CD4-positive, CD25-positive, alpha-beta regulatory T cell (primary cell): Measurements from ENCODE around the gene ZBTB16. TPM values are rescaled to one million over a fixed set of nuclear protein-coding genes. Genes with fewer than 3 reads are reported as not detected.

Source experiments
- ATAC-seq, 2 donors: fragments of 150-1000 bp; cut with Tn5 transposase; one replicate each; pipeline ENCODE4 v1.10.0; 2021; ENCODE audit warnings: low read depth in 2 of 2, moderate number of reproducible peaks in 2 of 2, moderate library complexity in 1 of 2
- DNase-seq, 3 donors: peaks; one replicate each; pipeline versions ENCODE4 v3.0.0 to v3.0.0-alpha.2; 2012 to 2022; ENCODE audit warnings: mixed read lengths in 1 of 3
- H3K27ac ChIP-seq: one replicate; pipeline ENCODE4 v1.7.0; 2013; ENCODE audit warnings: mild to moderate bottlenecking, low read length; ENCODE audit not compliant: insufficient read depth, poor library complexity, severe bottlenecking
- H3K27me3 ChIP-seq: one replicate; pipeline ENCODE4 v1.7.0; 2013; ENCODE audit warnings: low read length; ENCODE audit not compliant: control insufficient read depth, insufficient read depth
- H3K36me3 ChIP-seq: one replicate; pipeline ENCODE4 v1.7.0; 2013; ENCODE audit warnings: mild to moderate bottlenecking, low read length, moderate library complexity; ENCODE audit not compliant: control insufficient read depth, insufficient read depth
- H3K4me1 ChIP-seq: 2 replicates; pipeline ENCODE4 v1.7.0; 2013; ENCODE audit warnings: mild to moderate bottlenecking, low read length; ENCODE audit not compliant: insufficient read depth, control insufficient read depth, poor library complexity, severe bottlenecking
- H3K4me3 ChIP-seq: one replicate; pipeline ENCODE4 v1.7.0; 2013; ENCODE audit warnings: low read depth, mild to moderate bottlenecking, low read length, moderate library complexity
- H3K9me3 ChIP-seq, 2 experiments: 1 replicate in 1 of 2; 2 replicates in 1 of 2; pipeline ENCODE4 v1.7.0; 2013; ENCODE audit warnings: low read length in 2 of 2, mild to moderate bottlenecking in 1 of 2, moderate library complexity in 1 of 2; ENCODE audit not compliant: control insufficient read depth in 2 of 2
- H3K27ac Mint-ChIP-seq, 3 donors: one replicate each; pipeline ENCODE4 v1.8.0; 2020 to 2022; ENCODE audit warnings: mild to moderate bottlenecking in 3 of 3, mixed read lengths in 3 of 3, moderate library complexity in 2 of 3
- H3K27me3 Mint-ChIP-seq: one replicate; pipeline ENCODE4 v1.8.0; 2022; ENCODE audit warnings: mild to moderate bottlenecking, mixed read lengths
- H3K36me3 Mint-ChIP-seq: one replicate; pipeline ENCODE4 v1.8.0; 2020; ENCODE audit warnings: mixed read lengths
- H3K4me1 Mint-ChIP-seq, 4 donors: one replicate each; pipeline ENCODE4 v1.8.0; 2020 to 2022; ENCODE audit warnings: mixed read lengths in 4 of 4, mild to moderate bottlenecking in 1 of 4
- H3K4me3 Mint-ChIP-seq, 4 donors: one replicate each; pipeline ENCODE4 v1.8.0; 2020 to 2022; ENCODE audit warnings: mild to moderate bottlenecking in 4 of 4, mixed read lengths in 4 of 4, moderate library complexity in 3 of 4
- H3K9me3 Mint-ChIP-seq, 7 donors: one replicate each; pipeline ENCODE4 v1.8.0; 2020 to 2022; ENCODE audit warnings: mixed read lengths in 7 of 7, mild to moderate bottlenecking in 3 of 7, moderate library complexity in 2 of 7
- polyA plus RNA-seq, 4 donors: library from polyadenylated mRNA; unstranded; fragments of 300-500 nt; fragmentation: Illumina TruSeq; gene quantifications; one replicate each; pipeline ENCODE4 v1.2.3, GENCODE V29; 2021
- total RNA-seq: library from RNA; stranded (reverse); gene quantifications from one replicate; pipeline ENCODE4 v1.2.3, GENCODE V29; 2022

Gene ZBTB16
- total and polyA plus RNA-seq, 5 donors from 2014 or later: 2.9 to 28.1 (median 8.5) TPM

GRCh38 chr11:114123692-114124330 is 64.3 kb downstream of the ZBTB16 start:
- H3K27ac Mint-ChIP-seq: no peak overlapping the region

GRCh38 chr11:114124601-114125144 is 65.2 kb downstream of the ZBTB16 start:
- Histone ChIP-seq H3K27me3 (no peaks in the 10 kb centered on the region), H3K9me3 (no peaks in the 10 kb centered on the region), H3K36me3 (no peaks in the 10 kb centered on the region), H3K4me1 (no peaks in the 10 kb centered on the region), H3K4me3 (no peak overlapping the region), H3K27ac (no peak overlapping the region)
- H3K27ac Mint-ChIP-seq: no peak overlapping the region
- ATAC-seq: no peak
- H3K36me3 Mint-ChIP-seq: no peaks in the 10 kb centered on the region
- no peaks in the 10 kb centered on the region for H3K27me3 Mint-ChIP-seq
- H3K4me1 Mint-ChIP-seq: peaks cover 0 to 14% (median 10%) of the 10 kb centered on the region in 4 donors
- no peak for DNase-seq
- no peak overlapping the region for H3K4me3 Mint-ChIP-seq
- peaks cover 0 to 3% (median 0%) of the 10 kb centered on the region in 7 donors for H3K9me3 Mint-ChIP-seq

More at GRCh38 chr11:114123692-114124330, 64.3 kb downstream of the ZBTB16 start:
- Histone ChIP-seq H3K4me1 (no peaks in the 10 kb centered on the region), H3K27me3 (no peaks in the 10 kb centered on the region), H3K27ac (no peak overlapping the region), H3K4me3 (no peak overlapping the region), H3K9me3 (no peaks in the 10 kb centered on the region), H3K36me3 (no peaks in the 10 kb centered on the region)
- no peaks in the 10 kb centered on the region for H3K27me3 Mint-ChIP-seq
- ATAC-seq (no peak), DNase-seq (no peak)
- no peak overlapping the region for H3K4me3 Mint-ChIP-seq
- peaks cover 0 to 9% (median 7%) of the 10 kb centered on the region in 4 donors for H3K4me1 Mint-ChIP-seq
- peaks cover 0 to 3% (median 0%) of the 10 kb centered on the region in 7 donors for H3K9me3 Mint-ChIP-seq
- H3K36me3 Mint-ChIP-seq: no peaks in the 10 kb centered on the region

GRCh38 chr11:114125531-114125930 is 66.0 kb downstream of the ZBTB16 start:
- Histone ChIP-seq H3K4me3 (no peak overlapping the region), H3K4me1 (no peaks in the 10 kb centered on the region), H3K27me3 (no peaks in the 10 kb centered on the region), H3K9me3 (no peaks in the 10 kb centered on the region), H3K36me3 (no peaks in the 10 kb centered on the region), H3K27ac (no peak overlapping the region)
- H3K27ac Mint-ChIP-seq: no peak overlapping the region
- peaks cover 0 to 23% (median 12%) of the 10 kb centered on the region in 4 donors for H3K4me1 Mint-ChIP-seq
- ATAC-seq (no peak), DNase-seq (no peak)
- H3K36me3 Mint-ChIP-seq: no peaks in the 10 kb centered on the region
- no peaks in the 10 kb centered on the region for H3K27me3 Mint-ChIP-seq
- peaks cover 0 to 3% (median 0%) of the 10 kb centered on the region in 7 donors for H3K9me3 Mint-ChIP-seq
- H3K4me3 Mint-ChIP-seq: no peak overlapping the region

- H3K27ac Mint-ChIP-seq: no peak overlapping the region
- H3K9me3 Mint-ChIP-seq: peaks cover 0 to 3% (median 0%) of the 10 kb centered on the region in 7 donors
- Histone ChIP-seq H3K4me3 (no peak overlapping the region), H3K9me3 (no peaks in the 10 kb centered on the region), H3K27me3 (no peaks in the 10 kb centered on the region), H3K27ac (no peak overlapping the region), H3K36me3 (no peaks in the 10 kb centered on the region), H3K4me1 (no peaks in the 10 kb centered on the region)
- no peaks in the 10 kb centered on the region for H3K27me3 Mint-ChIP-seq
- H3K4me1 Mint-ChIP-seq: peaks cover 0 to 26% (median 16%) of the 10 kb centered on the region in 4 donors
- no peak for DNase-seq
- no peak for ATAC-seq
- no peaks in the 10 kb centered on the region for H3K36me3 Mint-ChIP-seq
- no peak overlapping the region for H3K4me3 Mint-ChIP-seq
Measured at GRCh38 chr11:114125959-114126358, 66.4 kb downstream of the ZBTB16 start.

GRCh38 chr11:114128399-114128798 is 68.9 kb downstream of the ZBTB16 start:
- Mint-ChIP-seq H3K27me3 (no peaks in the 10 kb centered on the region), H3K27ac (peak overlapping the region in 2 of 3 donors; percentile 56 to 66), H3K4me3 (no peak overlapping the region), H3K9me3 (peaks cover 0 to 1% (median 0%) of the 10 kb centered on the region in 7 donors), H3K4me1 (peaks cover 5 to 37% (median 16%) of the 10 kb centered on the region in 4 donors), H3K36me3 (no peaks in the 10 kb centered on the region)
- Histone ChIP-seq H3K27ac (no peak overlapping the region), H3K27me3 (no peaks in the 10 kb centered on the region), H3K36me3 (no peaks in the 10 kb centered on the region), H3K9me3 (no peaks in the 10 kb centered on the region), H3K4me3 (no peak overlapping the region), H3K4me1 (no peaks in the 10 kb centered on the region)
- ATAC-seq (no peak), DNase-seq (no peak)

GRCh38 chr11:114129142-114129541 is 69.6 kb downstream of the ZBTB16 start:
- Histone ChIP-seq H3K27me3 (no peaks in the 10 kb centered on the region), H3K36me3 (no peaks in the 10 kb centered on the region), H3K4me1 (no peaks in the 10 kb centered on the region), H3K9me3 (no peaks in the 10 kb centered on the region), H3K27ac (no peak overlapping the region), H3K4me3 (no peak overlapping the region)
- ATAC-seq (no peak), DNase-seq (no peak)
- Mint-ChIP-seq H3K9me3 (peaks cover 0 to 1% (median 0%) of the 10 kb centered on the region in 7 donors), H3K27ac (peak overlapping the region in 2 of 3 donors; percentile 21 to 55), H3K4me1 (peaks cover 5 to 37% (median 16%) of the 10 kb centered on the region in 4 donors), H3K27me3 (no peaks in the 10 kb centered on the region), H3K4me3 (no peak overlapping the region), H3K36me3 (no peaks in the 10 kb centered on the region)

- no peak for DNase-seq
- no peaks in the 10 kb centered on the region for H3K4me1 ChIP-seq
- H3K27me3 Mint-ChIP-seq: no peaks in the 10 kb centered on the region
- peaks cover 0 to 1% (median 0%) of the 10 kb centered on the region in 7 donors for H3K9me3 Mint-ChIP-seq
- peaks cover 5 to 37% (median 19%) of the 10 kb centered on the region in 4 donors for H3K4me1 Mint-ChIP-seq
- no peaks in the 10 kb centered on the region for H3K27me3 ChIP-seq
- no peaks in the 10 kb centered on the region for H3K36me3 ChIP-seq
- peak overlapping the region in 2 of 3 donors; percentile 21 to 55 for H3K27ac Mint-ChIP-seq
- no peak for ATAC-seq
- H3K4me3 ChIP-seq: no peak overlapping the region
- no peak overlapping the region for H3K4me3 Mint-ChIP-seq
- H3K9me3 ChIP-seq: no peaks in the 10 kb centered on the region
- no peak overlapping the region for H3K27ac ChIP-seq
- H3K36me3 Mint-ChIP-seq: no peaks in the 10 kb centered on the region
Measured at GRCh38 chr11:114129699-114130098, 70.2 kb downstream of the ZBTB16 start.
